Fibroblast of peridontal ligament (primary cell): ENCODE measurements around the gene GYPB.
"Not testable (repeated sequence)": the region's sequence is repeated elsewhere in the genome, so short reads cannot be mapped to it uniquely, and the experiment has no call there.

Experiments used
- DNase-seq: peaks from one replicate; pipeline ENCODE4 v3.0.0-alpha.2; 2010; ENCODE audit errors: extremely low read depth

GYPB gene

DNA sequence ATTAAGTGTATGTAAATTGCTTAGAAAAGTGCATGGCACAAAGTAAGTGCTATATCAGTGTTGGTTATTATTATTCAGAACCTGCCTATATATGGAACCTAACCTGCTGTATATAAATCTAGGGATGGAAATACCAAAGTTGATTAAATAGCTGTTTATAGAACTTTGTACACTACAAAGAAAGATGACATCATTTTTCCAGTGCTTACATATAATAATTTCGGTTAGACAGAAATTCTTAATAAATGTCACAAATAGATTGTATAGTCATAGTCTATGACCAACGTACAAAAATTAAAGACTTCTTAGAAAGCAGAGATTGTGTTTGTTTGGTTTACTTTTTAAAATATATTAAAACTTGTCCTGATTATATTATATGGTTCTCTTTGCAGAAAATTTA, 4.4 kb downstream of the GYPB start:
- DNase-seq = no peak

DNA sequence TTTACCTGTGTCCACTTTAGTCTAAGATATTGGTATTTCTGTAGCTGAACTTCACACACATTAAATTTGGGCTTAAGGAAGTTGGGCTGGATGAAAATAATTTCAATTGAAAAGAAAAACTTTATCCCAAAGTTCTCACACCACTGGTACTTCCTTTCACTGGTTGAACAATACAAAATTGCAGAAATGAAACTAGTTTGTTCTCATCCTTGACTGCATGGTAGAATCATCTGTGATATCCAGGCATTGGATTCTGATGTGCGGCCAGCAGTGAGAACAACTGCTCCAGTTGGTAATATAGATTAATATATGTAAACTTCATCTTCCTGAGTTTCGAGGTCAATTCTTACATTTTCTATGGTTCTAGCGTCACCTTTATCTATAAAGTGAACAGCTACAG, 10.6 kb downstream of the GYPB start:
- not testable (repeated sequence) for DNase-seq

DNA sequence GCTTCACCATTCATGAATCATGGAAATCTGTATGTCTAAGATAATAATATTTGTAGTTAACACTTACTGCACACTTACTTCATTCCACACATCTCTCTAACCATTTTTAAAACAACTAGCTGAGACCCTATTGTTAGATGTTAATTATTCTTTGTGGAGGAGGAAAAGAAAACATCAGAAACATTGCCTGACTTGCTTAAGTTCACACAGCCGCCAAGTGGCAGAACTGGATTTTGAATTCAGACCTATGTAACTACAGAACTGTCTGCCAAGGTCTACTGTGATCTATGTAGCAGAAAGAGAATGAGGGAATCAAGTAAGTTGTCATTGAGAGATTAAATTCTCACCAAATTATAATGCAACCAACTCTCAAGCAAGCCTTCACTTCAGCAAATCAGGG, 11.2 kb downstream of the GYPB start:
- DNase-seq = not testable (repeated sequence)

DNA sequence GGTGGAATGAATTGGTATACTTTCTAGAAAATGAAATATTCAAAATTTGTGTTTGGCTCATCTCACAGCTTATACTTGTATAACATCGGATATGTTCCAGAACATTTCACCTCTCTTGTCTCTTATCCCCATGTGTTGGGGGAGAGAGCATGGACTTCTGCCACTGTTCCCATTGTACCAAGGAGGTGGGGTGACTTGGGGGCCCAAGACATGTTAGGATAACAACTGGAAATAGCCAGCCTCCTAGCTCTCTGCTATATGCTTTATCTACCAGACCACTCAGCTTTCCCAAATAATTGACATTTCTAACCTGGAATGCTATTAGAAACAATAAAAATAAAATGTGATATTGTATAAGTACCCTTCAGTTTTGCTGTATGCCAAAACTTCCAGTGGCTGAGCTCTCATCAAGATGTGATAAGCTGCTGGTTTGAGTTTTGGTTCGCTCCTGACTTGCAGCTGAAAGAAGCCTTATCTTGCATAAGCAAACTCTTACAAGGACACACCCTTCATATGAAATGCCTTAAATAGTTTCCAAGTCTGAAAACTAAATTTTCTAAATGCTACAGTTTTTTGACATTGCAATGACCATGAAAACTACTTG, 12.9 kb downstream of the GYPB start:
- not testable (repeated sequence) for DNase-seq

DNA sequence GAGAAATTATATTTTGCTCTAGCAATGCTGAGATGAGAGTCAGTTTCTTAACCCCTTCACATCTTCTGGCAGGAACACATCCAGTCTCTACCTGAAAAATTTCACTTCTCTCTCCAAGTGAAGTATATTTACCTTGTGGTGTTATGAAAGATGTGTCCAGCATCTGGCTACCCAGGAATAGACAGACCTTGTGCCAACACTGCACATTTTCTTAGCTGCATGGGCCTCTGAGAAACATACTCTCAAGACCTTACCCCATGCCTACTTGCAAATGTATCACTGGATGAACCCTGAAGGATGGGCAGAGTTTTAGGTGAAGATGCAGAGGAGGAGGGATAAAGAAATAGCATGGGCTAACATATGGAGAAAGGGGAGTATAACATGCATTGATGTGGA, 13.6 kb downstream of the GYPB start:
- DNase-seq = not testable (repeated sequence)

DNA sequence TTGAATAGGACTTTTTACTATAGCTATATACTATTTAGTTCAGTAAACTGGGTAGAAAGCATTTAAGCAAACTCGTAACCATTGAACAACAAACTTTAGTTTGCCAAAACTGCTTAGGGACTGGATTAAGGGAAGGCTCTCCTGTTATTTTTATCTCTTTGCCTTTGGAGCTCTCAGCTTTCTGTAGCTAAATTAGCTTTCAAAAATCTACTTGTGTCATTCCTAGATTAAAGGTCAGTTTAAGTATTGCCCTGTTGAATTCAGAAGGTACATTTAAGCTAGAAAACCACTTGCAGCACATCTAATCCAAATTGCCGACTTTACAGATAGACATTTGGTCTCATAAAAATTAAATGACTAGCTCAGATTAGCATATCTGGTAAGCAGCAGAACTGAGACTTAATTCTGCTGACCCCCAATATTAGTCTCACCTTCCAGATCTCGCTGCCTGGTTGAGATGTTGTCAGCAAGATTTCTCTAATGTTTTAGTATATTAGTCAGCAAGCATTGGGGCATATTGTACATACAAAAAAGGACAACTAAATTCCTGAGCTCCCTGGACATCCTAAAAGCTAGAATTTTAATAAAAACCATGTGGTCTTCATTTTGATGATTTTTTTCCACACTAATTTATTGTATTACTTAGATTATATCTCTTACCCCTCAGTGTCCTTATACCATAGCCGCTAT, 14.2 kb downstream of the GYPB start:
- peak; percentile 56 for DNase-seq

DNA sequence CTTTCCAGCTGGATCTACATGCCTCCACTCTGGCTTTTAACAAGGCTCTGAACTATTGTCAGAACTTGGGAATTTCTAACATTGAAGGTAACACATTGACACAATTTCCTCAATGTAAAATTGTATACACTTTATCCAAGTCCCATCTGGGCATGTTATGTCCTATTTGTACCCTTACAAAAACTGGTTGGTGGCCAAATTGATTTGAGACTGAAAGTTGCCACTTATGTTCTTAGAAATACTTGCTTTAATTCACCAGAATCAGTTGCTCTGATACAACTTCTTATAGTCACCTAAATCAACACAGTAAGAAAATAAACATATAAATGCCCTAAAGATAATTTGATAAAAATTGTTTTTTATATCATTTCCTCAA, 15.3 kb downstream of the GYPB start:
- not testable (repeated sequence) for DNase-seq

DNA sequence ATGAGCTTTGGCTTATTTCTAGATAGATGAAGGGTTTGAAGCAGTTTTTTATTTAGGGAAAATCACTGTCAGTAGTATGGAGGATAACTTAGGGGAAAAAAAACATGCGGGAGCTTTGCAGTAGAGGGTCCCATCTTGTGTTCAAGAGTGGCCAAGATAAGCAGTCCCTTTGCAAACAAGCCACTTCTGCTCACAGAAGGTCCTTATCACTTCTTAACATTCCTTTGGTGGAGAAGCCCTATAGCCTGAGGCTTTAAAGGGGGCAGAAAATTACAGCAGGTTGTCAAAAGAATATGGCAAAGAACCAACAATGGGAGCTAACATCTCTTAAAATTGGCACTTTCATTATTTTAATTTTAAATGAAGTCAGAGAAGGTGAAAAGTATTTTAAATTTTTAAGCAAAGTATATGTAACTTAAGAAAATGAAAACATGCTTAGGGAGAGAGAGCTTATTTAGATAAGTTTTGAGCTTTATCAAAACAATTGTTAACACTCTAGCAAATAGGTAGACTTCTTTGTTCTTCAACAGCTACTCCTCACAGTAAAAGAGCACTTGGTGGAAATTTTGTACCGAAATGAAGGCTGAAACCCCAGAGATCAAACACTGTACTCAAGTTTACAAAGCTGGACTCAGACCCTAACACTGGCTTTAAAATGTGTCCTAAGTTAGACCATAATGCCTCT, 15.8 kb downstream of the GYPB start:
- DNase-seq = not testable (repeated sequence)

DNA sequence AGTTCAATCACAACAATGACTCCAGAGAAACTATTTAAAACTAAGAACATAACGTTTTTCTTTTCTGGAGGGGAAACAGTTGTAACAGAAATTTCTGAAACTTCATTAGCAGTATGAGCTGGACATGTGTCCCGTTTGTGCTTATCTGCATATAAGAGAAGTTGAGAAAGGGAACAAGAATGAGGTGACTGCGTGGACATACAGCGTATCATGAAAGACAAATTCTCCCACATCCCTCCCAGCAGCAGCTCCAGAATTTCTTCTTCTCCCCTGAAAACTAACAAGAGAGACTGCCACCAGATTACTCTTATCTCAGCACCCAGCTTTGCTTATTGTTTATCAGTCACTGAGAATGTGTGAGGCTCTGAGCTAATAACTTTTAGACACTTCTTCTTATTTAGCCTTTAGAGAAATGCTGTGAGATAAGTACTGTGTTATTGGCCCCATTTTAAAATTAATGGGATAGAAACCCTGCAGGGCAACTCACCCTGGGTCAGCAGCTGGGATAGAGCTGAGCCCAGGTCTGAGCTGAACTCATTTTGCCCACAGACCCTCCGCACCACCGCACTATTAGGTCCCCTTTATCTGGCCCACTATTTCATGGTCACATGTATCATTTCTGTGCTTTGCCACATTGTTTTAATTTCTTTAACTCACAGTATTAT, 18.7 kb downstream of the GYPB start:
- DNase-seq = not testable (repeated sequence)

DNA sequence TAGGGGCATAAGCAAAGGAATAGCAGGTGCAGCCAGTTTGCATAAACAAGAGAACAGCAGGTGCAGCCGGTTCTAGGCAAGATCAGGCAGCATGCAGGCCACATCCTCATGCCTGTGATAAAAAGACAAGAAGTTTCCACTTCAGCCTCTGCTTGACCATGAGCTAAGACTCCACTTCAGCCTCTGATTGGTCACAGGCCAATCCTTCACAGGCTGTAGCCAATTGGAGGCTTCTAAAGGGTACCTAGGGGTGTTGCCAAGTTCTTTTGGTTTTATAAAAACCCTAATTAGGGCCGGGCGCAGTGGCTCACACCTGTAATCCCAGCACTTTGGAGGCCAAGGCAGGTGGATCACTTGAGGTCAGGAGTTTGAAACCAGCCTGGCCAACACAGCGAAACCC, 23.0 kb downstream of the GYPB start:
- not testable (repeated sequence) for DNase-seq

DNA sequence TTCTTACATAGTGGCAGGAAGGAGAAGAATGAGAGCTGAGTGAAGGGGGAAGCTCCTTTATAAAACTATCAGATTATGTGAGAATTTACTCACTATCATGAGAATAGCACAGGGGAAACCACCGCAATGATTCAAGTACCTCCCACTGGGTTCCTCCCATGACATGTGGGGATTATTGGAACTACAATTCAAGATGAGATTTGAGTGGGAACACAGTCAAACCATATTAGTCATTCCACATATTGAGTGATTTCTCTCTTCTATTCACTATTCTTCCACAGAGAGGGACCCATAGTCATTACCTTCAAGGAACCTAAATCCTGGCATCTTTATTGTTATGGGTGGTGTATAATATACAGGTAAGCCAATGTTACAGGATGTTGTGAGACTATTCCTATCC, 27.4 kb downstream of the GYPB start:
- not testable (repeated sequence) for DNase-seq

DNA sequence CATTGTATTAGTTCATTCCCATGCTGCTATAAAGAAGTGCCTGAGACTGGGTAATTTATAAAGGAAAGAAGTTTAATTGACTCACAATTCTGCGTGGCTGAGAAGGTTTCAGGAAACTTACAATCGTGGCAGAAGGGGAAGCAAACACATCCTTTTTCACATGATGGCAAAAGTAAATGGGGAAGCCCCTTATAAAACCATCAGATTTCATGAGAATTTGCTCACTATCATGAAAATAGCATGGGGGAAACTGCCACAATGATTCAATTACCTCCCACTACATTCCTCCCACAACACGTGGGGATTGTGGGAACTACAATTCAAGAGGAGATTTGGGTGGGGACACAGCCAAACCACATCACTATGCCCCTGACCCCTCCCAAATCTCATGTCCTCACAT, 28.5 kb downstream of the GYPB start:
- DNase-seq = not testable (repeated sequence)

DNA sequence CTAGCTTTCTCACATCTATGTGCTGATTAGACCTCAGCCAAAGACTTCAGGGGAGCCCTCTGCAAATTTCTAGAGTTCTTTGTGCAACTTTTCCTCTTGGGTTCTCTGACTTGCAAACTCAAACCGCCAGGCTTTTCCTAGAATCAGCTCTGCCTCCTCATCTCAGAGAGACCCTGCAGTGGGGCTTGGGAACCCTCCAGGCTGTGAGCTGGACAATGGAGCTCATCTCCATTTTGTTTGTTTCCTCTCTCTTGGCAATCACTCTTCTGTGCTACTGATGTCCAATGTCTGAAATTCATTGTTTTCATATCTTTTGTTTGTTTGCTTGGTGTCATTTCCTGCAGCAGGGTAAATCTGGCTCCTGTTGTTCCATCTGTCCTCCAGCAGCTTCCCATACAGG, 33.0 kb downstream of the GYPB start:
- DNase-seq = no peak

DNA sequence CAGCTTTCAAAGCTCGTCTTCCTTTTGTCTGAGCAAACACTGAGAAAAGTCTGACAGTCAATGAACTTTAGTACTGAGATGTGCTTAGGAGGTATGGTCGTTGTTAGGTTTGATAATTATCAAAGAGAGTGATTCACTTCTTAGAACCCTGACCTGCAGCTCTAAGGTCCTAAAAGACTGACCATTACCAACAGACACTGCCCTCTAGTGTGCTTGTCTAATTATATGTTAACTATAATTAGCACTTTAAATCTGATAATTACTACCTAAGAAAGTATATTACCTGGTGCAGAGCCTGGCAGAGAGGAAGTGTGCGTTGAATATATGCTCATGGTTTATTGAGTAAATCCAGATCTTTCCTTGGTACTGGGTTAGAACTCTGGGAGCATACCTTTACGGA, 38.4 kb downstream of the GYPB start:
- not testable (repeated sequence) for DNase-seq

DNA sequence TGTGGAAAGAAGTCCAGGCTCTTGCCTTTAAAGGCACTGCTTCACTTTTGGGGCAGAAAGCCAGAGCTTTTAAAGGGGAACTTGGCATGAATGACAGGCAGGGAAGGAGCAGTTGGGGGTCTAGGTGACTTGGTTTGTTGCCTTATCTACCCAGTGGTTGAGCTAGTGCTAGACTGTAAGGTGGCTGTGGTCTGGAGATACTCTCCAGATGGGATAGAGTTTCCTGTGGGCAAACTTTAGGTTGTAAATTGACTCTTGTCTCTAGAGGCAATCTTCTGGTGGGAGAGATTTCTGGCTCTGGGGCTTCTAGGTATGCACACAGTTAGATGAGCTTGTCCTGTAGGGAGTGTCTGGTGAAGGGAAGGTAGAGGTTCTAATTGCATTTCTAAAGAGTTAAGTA, 43.7 kb downstream of the GYPB start:
- DNase-seq = not testable (repeated sequence)

DNA sequence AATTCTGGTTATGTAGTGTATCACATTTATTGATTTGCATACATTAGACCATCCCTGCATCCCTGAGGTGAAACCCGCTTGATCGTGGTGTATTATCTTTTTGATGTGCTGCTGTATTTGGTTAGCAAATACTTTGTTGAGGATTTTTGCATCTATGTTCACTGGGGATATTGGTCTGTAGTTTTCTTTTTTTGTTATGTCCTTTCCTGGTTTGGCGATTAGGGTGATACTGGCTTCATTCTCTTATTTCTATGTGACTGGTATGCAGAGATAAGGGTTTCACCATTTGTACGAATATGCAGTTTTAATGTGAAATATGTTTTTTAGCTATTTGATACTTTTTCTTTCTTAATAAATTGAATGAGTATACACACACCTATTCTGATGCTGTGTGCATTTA, 45.2 kb downstream of the GYPB start:
- DNase-seq = not testable (repeated sequence)

DNA sequence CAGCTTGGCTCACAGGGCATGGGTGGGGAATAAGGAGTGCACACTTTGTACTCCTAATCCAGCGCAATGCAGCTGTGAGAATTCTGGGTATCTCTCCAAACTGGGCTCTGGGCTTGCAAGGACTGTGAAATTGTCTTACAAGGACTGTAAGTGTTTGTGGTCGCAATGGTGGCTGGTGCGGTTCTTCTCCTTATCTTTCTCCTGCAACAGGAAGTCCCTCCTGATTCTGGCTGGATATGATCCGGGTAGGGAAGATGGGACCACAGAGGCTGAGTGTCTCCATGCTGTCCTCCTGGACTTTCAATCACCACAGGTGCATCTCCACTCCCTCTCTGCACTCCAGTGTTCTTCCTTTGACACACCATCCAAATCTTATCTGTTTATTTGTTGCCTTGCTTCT, 58.1 kb downstream of the GYPB start:
- DNase-seq = no peak

DNA sequence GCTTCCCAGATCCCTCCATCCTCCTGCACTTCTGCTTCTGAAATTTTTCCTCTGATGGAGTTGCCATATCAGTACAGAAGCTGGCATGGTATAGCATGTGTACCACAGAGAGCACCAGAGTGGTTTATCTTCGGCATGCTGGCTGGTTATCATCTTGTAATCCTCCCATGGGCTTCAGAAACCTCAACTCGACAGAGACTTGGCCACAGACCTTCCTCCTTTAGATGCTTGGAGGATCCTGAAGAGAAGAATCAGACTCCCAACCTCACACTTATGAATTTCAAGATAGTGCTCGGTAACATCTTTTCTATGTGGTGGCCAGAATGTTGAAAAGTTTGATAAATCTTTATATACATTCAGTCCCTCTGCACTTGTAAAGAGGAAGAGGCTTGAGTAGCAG, 63.9 kb downstream of the GYPB start:
- DNase-seq = not testable (repeated sequence)

DNA sequence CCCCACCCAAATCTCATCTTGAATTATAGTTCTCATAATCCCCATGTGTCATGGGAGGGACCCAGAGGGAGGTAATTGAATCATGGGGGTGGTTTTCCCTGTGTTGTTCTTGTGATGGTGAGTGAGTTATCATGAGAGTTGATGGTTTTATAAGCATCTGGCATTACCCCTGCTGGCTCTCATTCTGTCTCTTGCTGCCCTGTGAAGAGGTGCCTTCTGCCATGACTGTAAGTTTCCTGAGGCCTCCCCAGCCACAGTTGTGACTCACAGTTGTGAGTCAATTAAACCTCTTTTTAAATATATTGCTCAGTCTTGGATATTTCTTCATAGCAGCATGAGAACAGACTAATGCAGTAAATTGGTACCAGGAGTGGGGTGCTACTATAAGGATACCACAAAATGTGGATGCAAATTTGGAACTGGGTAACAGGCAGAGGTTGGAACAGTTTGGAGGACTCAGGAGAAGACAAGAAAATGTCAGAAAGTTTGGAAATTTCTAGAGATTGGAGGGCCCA, 67.7 kb downstream of the GYPB start:
- not testable (repeated sequence) for DNase-seq

DNA sequence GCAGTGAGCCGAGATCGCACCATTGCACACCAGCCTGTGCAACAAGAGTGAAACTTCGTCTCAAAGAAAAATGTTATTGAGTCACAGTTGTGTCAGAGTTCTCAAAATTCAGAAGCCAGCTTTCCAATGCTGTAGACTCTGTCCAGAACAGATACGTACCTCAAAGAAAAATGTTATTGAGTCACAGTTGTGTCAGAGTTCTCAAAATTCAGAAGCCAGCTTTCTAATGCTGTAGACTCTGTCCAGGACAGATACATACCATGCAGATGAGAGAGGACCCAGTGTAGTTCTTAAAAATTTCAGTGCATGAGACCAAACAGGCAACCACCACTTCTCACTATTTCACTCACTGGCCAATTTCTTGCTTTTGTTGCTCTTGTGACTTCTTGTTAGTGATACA, 68.2 kb downstream of the GYPB start:
- DNase-seq = not testable (repeated sequence)

DNA sequence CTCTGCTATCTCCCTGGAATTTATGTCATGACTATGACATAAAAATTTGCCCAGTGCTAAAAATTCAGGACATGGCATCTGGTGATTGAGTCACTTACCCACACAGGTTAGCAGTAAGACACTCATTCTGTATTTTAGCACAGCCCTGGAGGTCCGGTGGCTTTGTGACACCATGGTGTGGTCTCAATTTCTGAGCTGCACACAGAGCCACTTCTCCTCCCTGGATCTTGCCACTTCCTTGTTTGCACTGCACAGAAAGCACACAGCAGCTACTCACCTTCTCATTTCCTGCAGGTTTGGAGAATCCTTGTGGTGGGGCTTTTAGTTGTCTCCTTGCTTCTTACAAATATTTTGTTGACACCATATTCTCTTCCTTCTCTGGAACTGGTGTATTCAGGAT, 69.0 kb downstream of the GYPB start:
- DNase-seq = not testable (repeated sequence)

DNA sequence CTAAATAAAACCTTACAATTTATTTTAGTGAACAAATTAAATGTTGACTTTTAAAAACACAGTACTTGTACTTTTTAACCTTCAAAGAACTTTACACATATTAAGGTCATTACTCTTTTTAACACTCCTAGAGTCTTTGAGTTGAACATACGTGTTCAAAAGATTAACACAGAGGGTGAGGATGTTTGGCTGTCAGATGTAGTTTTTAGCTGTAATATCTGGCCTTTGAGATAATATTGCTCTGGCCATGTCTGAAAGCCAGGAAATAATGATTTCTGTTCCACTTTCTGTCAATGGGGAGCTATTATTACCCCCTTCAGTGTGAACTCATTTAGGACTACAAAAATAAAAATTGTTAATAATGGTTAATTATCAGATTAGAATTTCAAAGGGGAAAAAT, 71.7 kb downstream of the GYPB start:
- not testable (repeated sequence) for DNase-seq
